ENCODE measurements around the gene CD46.

CD46 gene

DNA sequence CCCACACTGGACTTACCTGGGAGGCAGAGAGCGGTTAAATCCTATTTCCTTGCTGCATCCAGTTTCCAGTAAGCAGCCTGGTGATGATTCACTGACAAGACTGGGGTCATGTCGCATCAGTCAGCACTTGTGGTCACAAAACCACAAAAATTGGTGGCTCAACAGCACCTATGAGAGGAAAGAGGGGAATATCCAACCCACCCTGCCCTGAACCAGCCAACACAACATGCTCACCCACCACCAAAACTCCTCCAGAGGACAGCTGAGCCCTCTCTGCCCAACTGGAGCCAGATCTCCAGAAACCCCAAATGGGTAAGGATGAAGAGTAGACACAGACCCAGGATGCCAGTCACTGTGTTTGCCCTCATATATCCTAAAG, 64.0 kb downstream of the CD46 start:
- DNase-seq (ENCODE audit: low read depth): no peak

DNA sequence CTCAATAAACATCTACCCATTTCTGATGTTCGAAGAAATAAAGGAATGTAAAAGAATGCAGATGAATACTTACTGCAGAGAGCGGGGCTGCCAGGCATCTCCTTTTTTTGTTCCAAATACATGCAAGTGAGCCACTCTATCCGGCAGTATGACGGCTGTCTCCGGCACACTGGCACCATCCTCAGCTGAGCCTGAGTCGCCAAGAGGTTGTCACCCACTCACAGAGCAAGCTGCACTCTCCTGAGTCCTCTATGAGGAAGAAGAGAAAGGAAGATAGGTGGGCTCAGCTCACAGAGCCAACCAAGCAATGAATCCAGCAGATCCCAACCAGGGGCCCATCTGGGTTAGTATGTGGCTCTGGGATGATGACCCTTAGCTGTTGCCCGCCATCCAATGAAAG, 65.3 kb downstream of the CD46 start:
- no peak for DNase-seq (ENCODE audit: low read depth)

DNA sequence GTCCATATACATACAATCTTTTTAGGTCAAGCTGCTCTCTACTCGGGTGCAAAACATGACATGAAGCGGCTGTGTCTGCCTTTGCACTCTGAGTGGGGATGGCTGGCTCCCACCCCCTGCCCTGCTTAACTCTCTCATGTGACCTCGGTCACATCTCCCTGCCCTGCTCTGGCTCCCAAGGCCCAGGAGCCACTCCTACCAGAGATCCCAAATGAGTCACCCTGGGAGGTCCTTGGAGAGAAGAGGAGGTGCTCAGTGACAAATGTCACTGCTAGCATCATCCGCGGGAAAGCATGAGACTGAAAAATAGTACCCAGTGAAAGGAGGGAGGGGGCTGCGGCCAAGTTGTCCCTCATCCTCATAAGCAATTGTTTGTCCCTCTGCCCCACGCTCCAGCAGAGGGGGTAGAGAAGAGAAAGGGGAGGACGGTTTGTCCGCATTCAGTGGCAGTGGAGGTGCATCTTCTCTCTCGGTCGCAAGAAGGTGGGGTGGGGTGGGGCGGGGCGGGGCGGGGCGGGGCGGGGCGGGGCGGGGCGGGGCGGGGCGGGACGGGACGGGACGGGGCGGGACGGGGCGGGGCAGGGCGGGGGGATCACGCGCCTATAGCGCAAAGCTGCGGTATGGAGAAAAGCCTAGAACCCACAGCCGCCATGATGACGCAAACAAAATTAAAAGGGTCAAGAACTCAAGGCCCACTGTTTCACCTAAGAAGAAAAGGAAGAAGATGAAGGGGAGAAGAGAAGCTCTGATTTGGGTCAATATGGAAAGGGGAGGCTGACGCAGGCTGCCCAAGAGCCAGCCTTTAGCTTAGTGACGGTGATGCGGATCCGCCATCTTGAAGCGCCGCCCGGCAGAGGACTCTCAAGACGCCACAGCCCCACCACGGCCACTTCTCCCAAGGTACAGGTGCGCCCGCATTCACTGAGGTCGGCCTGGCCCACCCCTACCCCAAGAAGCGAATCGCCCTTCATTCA, 66.2 kb downstream of the CD46 start:
- no peak for DNase-seq (ENCODE audit: low read depth)

DNA sequence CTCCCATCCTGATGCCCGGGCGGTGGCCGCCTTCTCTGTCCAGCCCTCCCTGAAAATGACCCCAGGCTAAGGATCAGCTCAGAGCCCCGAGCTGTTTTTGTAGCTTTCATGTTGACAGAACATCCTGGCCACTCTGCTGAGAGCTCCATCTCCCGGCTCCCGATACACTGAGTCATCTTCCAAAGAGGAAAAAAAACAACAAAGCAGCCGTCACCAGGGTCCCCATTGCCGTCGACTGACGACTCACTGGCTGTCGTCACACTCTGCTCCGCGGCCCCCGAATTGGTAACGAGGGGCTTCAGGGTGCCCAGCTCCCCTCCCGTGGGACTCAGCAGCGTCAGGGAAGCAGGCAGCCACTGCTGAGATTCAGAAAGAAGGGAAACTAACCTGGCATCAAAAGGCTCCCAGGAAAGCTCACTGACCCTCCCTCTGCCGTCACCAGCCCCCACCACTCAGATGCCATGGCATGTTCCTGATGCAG, 67.2 kb downstream of the CD46 start:
- DNase-seq (ENCODE audit: low read depth): no peak

DNA sequence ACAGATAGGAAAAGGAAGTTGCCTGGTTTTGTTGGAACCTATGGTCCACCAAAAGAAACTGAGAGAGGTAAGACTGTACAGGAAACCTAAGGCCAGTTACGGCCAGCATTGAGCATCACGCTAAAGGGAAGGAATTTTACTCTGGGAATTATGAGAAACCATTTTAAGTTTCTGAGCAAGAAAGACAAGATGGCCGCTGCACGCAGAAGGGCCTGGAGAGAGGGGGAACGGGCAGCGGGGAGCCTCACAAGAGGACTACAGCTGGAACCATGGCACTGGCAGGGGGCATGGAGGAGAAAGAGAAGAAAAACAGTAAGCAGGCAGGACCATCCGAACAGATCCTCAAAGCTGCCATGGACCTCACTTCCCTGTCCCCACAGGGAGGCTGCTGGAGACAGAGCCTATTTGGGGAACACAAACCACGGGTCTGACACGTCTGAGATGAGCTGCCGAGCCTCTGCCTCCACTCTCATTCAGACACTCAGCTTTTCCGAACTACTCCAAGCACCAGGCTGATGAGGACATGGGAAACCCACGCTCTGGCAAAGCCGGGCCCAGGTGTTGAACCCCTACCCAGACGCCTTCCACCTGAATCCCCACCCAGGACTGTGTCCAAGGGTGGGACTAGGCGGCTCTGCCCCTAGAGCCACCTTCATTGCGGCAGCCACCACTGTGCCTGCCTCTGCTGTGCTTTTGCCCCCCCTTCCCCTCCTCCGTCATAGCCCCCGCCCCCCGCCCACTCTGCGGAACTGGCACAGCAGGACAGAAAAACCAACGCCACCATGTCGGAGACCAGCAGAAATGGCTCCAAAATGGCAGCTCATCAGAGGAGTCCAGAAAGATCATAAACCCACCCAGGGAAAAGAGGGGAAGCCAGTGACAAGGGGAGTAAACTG, 69.0 kb downstream of the CD46 start:
- DNase-seq (ENCODE audit: low read depth): no peak

DNA sequence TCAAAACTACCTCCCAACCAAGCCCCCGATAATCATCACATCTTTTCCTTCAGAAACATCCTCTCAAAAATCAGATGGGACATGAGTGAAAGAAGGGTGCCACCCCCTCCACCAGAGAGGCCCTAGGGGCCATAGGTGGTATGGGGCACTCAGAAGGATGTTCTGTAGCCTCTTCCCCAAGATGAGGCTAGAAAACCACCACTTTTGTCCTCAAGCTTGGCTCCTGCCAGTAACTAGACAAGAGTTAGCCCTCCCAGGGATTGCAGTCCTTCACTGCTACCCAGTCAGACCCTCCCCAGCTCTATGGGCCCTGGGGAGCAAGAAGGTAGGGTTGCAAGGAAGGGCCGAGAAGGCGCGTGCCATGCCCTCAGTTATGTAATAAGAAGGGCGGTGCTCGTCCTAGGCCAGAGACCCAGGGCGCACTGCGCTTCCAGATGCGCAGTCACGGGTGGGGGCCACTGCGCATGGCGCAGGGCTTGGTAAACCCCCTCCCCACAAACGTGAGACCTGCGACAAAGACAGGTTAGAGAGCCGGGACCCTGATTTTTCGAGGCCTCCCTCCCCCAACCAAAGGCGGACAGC, 69.7 kb downstream of the CD46 start:
- DNase-seq (ENCODE audit: low read depth): no peak

DNA sequence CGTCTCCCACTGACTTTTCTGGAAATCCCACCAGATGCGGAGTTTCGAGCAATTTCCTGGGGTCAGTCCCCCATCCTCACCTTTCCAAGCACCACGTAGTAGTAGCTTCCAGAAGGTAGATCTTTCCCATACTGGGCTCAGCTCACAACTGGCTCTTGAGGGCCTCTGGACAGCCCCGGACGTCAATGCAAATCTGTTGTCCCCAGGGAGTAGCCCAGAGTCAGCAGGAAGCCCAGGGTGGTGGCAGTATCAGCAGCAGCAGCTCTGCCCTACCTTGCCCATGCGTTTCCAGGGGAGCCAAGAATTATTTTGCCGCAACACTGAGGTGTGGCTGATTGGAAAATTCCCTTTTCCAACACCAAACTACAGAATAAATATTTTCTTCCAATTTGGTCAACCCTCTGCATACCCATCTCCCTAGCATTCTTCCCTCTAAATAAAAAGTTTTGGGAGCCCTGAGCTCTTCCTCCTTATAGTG, 70.3 kb downstream of the CD46 start:
- no peak for DNase-seq (ENCODE audit: low read depth)

DNA sequence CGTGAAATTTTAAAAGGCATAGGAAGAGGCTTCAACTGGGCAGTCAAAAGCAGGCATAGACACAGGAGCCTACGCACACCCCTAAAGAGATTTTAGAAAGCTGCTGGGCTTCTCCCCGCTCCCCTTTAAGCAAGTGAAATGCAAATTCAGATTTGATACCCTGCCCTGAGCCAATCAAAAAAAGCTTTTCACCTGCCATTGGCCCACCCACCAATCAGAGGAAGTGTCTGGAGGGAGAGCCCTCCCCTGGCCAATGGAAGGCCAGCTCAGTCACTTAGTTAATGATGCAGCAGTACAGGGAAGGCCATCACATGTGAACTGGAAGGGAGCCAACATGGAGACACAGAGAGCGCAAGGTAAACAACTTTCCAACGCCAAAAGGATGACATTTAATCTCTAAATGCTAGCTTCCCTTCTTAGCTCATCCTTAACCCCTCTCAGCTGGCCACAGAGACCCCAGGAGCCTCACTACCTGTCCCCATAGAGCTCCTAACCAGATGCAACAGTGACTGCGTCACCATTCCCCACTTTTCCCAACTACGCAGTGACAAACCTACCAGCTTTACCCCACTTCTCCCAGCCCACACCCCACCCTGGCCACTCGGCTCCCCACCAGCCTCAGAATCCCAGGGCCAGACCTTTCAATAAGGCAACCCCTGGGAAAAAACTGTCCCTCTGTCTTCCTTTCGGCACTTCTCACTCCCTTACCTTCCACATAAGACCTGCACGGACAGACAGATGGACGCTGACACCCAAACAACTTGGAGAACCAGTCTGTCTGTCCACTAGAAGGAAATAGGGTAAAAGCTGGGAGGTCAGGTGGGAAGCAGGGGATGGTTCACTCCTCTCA, 71.0 kb downstream of the CD46 start:
- DNase-seq (ENCODE audit: low read depth): no peak

DNA sequence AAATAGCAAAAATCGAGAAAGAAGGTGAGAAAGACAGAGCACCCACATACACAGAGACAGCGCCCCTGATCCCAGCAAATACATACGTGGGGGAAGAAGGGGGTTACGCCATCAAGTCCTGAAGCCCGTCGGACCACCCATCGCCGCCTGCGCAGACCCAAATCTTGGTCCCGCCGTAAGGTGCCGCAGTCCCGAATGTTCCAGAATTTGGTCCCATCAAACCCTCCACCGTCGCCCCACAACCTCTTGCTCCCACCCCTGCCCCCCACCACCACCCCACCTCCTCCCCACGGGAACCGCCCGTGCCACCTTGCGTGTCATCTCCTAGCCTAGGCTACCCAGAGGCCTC, 71.7 kb downstream of the CD46 start:
- no peak for DNase-seq (ENCODE audit: low read depth)

DNA sequence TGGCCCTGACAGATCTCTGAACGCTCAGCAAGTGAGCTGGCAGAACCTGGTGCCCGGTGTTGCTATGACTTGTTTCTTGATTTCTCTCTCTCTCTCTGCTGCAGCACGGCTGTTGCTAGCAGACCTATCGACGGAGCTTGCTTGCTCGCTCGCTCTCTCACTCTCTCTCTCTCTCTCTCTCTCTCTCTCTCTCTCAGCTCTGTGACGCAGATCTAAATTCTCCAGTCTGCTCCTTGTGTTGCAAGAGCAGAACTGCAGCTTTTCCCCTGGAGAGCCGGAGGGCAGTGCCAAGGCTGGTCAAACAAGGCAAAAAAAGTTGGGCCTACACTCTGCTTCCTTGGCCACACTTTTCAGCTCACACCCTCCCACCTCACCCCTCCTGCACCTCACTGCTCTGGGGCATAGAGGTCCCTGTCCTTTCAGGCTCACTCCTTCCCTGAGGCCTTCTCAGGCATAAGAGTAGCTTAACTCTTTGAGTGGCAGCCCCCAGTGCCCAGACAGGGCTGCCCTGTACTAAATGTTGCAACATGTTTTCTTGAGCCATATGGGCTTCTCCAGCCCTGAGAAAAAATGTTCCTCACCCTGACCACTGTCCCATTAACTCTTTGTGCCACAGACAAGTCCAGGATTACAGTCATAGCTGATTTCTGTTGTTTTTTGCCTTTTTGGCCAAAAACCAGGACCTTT, 72.2 kb downstream of the CD46 start:
- DNase-seq (ENCODE audit: low read depth): peak; percentile 94

DNA sequence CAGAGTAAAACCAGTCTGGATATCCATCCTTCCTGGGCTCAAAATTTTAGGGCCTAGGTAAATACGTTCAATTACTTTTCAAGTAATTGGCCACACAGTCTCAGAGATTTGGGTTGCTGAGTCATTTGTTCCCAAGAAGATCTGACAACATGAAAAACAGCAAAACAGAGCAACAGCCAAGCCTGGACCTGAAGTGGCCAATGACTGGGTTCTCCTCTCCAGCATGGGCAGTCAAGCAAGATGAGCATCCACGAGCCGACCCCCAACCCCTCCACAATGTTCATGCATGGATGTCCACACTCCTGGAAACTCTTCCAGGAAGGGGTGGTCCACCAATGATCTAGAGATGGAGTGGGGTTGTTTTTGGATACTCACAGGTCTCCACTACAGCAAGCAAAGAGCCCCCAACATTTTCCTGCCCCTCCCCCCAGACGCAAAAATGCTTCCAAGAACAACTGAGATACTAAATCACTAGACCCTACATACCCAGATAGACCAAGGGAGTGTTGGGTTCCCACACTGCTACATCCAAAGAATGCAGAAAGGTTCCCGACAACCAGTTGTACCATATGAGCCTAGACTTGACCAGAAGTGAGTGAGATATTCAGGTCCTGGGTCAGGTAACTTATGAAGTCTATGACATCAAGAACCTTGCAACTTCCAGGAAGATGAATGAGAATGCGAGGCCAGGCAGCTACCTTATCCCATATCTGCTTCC, 73.0 kb downstream of the CD46 start:
- no peak for DNase-seq (ENCODE audit: low read depth)

DNA sequence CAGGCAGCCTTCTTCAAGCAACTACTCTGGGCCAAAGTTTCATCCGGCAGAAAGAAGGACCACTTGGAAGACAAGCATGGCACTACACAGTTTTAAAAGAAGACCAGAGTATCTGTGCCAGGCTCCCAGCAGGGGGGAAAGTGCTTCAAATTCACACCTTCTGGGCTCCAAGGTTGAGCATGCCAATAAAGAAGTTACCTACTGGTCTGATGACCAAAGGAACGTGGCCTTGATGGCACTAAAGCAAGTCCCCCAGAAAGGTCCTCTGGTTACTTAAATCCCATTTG, 73.5 kb downstream of the CD46 start:
- DNase-seq (ENCODE audit: low read depth): no peak

DNA sequence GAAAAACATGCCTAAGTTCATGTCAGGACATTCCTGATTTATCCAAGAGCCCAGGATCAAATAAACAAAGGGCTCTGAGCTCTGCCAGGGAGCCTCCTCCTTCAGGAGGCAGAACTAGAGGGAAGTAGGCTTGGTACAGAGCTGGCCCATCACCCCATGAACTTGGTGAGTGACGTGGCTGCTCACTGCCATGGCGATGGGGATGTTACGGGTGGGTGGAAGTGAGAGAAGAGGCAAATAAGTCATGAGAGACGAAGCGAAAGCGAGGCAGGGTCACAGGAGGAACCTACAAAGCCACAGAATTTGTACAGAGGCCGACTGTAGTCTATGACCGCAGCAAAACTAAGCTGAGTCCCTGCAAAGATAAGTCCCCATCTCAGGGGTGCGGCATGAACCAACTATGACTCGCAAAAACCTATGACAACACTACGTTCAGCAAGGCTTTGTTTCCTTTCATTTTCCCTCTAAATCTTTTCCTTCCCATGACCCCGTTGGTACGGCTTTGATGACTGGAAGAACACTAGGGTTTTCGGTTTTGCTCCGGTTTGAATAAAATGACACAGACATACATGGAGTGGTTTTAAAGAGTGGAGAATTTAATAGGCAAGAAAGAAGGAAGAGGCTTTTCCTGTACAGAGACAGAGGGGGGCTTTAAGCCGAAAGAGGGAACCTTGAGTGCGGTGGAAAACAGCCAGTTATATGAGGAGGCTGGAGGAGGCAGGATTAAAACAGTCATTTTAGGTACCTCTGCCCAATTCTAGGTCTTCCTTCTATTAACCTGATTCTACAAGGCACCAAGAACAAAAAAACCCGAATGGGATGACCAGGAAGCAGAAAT, 74.1 kb downstream of the CD46 start:
- no peak for DNase-seq (ENCODE audit: low read depth)

DNA sequence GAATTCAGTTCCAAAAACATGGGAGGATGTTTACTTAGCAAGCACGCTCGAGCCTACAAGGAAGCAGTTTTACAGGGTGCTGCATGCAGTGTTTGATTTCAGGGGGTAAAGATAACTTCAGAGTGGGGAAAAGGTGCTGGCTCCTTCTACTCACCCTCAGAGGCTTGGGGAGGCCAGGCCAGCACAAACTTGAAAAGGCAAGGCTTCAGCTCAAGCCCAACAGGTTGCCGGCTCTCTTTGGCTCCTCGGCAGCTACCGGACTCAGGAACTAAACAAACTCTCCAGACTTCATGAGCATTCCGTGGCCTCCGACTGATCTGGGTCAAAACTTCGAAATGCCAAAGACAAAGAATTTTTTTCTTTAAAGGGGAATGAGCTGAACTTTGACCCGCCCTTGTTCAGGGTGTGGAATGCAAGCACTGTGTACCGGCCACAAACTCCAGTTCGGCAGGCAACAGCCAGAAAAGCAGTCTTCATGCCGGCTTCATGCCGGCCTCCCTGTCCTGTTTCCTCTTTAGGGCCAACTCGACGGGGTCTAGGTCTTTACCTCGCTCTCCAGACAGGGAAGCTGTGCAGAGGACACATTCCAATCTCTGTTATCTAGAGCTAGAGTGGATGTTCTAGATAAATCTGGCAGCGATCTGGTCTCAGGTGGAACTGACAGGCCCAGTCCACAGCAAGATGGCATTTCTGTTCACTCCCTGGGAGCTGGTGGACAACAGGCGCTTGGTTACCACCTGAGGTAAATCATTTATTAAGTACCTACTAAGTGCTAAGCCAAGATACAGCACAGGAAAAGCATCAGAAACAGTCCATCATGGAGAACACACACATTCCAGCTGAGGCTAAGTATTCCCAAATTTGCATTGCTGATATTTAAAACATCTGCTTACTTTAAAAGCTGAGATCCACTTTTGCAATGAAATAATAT, 75.0 kb downstream of the CD46 start:
- no peak for DNase-seq (ENCODE audit: low read depth)

DNA sequence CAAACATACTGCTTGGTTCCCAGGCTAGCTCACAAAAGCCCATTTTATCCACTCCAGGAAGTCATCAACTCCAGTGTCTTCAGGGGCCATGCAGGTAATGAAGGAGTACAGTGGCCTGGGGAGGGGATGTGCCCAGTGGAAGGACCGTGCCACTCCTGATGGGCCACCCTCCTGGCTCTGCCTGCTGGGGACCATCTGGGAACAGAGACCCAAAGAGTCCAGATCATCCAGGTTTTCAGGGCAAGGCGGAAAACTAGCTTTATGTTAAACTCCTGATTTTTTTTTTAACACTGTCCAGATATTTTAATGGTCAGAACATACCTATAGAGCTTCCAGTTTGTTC, 75.6 kb downstream of the CD46 start:
- DNase-seq (ENCODE audit: low read depth): no peak

DNA sequence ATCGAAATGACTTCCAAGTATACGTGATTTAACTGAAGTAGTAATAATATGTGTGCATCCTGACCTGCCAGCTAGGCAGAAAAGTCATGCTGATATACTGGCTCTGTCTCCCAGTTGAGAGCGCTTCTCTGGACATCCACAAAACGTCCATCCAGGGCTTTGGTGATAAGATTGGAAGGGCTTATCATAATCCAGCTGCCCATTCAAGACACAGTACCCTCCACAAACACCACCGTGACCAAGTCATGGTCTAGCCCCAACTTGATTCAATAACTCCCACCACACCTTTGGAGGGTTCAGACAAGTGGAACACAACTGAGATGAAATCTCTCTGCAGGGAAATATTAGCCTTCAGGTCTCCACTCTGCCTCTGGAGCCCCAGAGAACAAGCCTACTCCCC, 76.2 kb downstream of the CD46 start:
- DNase-seq (ENCODE audit: low read depth): no peak

DNA sequence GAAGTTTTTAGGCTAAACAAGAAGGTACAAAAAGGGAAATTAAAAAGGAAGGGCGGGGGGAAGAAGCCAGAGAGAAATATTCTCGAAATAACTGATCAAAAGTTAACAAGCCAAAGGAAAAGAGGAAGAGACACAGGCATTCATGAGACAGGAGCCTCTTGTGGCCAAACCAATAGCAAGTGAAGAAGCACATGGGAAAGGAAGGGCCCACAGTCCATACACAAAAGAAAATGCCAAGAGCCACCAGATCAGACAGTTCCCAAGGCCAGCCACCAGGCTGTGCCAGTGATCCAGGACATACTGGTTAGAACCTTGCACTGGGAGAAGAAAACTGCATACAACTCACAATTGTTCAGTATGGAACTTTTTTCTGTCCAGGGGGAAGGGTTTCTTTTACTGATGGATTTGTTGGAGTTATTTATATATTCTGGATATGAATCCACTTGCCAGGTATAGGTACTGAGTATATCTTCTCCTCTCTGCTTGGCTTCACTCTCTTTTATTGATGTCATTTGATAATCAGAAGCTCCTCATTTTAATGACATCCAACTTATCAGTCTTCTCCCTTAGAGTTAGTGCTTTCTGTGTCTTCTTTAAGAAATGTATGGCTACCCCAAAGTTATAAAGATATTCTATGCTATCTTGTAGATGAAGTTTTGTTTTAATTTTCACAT, 76.8 kb downstream of the CD46 start:
- DNase-seq (ENCODE audit: low read depth): peak; percentile 61

DNA sequence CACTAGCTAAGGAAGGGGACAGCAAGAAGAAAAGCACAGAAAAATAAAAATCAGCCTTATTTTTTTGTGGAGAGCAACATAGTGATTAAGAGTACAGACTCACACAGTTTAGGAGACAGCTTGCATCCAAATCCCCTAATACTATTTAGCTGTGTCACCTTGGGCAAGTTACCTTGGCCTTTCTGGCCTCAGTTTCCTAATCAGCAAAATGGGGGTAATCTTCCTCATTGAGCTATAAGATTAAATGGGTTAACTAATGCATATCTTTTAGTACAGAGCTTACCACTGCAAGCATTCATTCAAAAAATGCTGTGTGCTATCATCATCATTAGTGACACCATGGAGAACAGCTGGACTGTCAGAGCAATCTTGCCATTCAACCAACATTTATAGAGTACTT, 77.7 kb downstream of the CD46 start:
- DNase-seq (ENCODE audit: low read depth): no peak
